Astrocyte (in vitro differentiated cells and primary cell): ENCODE measurements around the gene SDK1. TPM values are rescaled to one million over a fixed set of nuclear protein-coding genes. Genes with fewer than 3 reads are reported as not detected.

Experiments
- DNase-seq: peaks from one replicate; pipeline ENCODE4 v3.0.0-alpha.2; 2010; ENCODE audit warnings: low read depth
- FAIRE-seq: peaks from 2 replicates; lab custom pipeline; 2011; peaks lifted over from hg19 to GRCh38; lab: Jason Lieb, UNC
- H2AFZ ChIP-seq: 2 replicates; pipeline ENCODE4 v1.6.0; 2012; ENCODE audit warnings: low read depth, low read length, inconsistent platforms
- H3K27ac ChIP-seq: 2 replicates; pipeline ENCODE4 v1.5.1; 2011; ENCODE audit warnings: low read depth, low read length, inconsistent platforms
- H3K27me3 ChIP-seq: 2 replicates; pipeline ENCODE4 v1.6.0; 2011; ENCODE audit warnings: low read length, inconsistent platforms; ENCODE audit not compliant: insufficient read depth
- H3K36me3 ChIP-seq: 2 replicates; pipeline ENCODE4 v1.5.1; 2011; ENCODE audit warnings: low read length, inconsistent platforms; ENCODE audit not compliant: insufficient read depth
- H3K4me1 ChIP-seq: 2 replicates; pipeline ENCODE4 v1.5.1; 2011; ENCODE audit warnings: low read length, inconsistent platforms; ENCODE audit not compliant: insufficient read depth
- H3K4me2 ChIP-seq: 2 replicates; pipeline ENCODE4 v1.6.0; 2012; ENCODE audit warnings: low read length, inconsistent platforms
- H3K4me3 ChIP-seq: 2 replicates; pipeline ENCODE4 v1.5.1; 2011; ENCODE audit warnings: low read depth, mild to moderate bottlenecking, low read length, inconsistent platforms; ENCODE audit not compliant: insufficient read depth
- H3K79me2 ChIP-seq: 2 replicates; pipeline ENCODE4 v1.6.0; 2012; ENCODE audit warnings: mild to moderate bottlenecking, low read length, inconsistent platforms; ENCODE audit not compliant: insufficient read depth
- H3K9ac ChIP-seq: 2 replicates; pipeline ENCODE4 v1.6.0; 2012; ENCODE audit warnings: mild to moderate bottlenecking, low read length, inconsistent platforms
- H3K9me3 ChIP-seq: 2 replicates; pipeline ENCODE4 v1.5.1; 2012; ENCODE audit warnings: low read depth, mild to moderate bottlenecking, low read length, inconsistent platforms; ENCODE audit not compliant: insufficient read depth
- H4K20me1 ChIP-seq: 2 replicates; pipeline ENCODE4 v1.6.0; 2012; ENCODE audit warnings: low read length, inconsistent platforms; ENCODE audit not compliant: insufficient read depth
- H3K27ac Mint-ChIP-seq: one replicate; pipeline ENCODE4 v1.8.0; 2021; ENCODE audit warnings: mild to moderate bottlenecking, mixed read lengths; ENCODE audit not compliant: unreplicated experiment
- H3K27me3 Mint-ChIP-seq: one replicate; pipeline ENCODE4 v1.8.0; 2021; ENCODE audit warnings: low read depth, mixed read lengths; ENCODE audit not compliant: unreplicated experiment
- H3K36me3 Mint-ChIP-seq: one replicate; pipeline ENCODE4 v1.8.0; 2021; ENCODE audit warnings: low read depth, mixed read lengths; ENCODE audit not compliant: unreplicated experiment
- H3K4me1 Mint-ChIP-seq: one replicate; pipeline ENCODE4 v1.8.0; 2021; ENCODE audit warnings: low read depth, mixed read lengths; ENCODE audit not compliant: unreplicated experiment
- H3K4me3 Mint-ChIP-seq: one replicate; pipeline ENCODE4 v1.8.0; 2021; ENCODE audit warnings: mild to moderate bottlenecking, moderate library complexity, mixed read lengths; ENCODE audit not compliant: unreplicated experiment
- H3K9me3 Mint-ChIP-seq: one replicate; pipeline ENCODE4 v1.8.0; 2021; ENCODE audit warnings: mild to moderate bottlenecking, mixed read lengths; ENCODE audit not compliant: unreplicated experiment
- EZH2 ChIP-seq: IDR thresholded peaks from 2 replicates; pipeline ENCODE4 v1.6.1; 2012; ENCODE audit warnings: mild to moderate bottlenecking, low read length, inconsistent platforms; ENCODE audit not compliant: insufficient read depth
- total RNA-seq: library from RNA; stranded (reverse); gene quantifications from 2 replicates; pipeline ENCODE4 v1.2.1, GENCODE V29; 2021
- TF ChIP-seq, protein P1 (sequence below): IDR thresholded peaks from 2 replicates; pipeline ENCODE4 v1.5.1; 2011; ENCODE audit warnings: low read depth, mild to moderate bottlenecking, inconsistent platforms, low read length, moderate library complexity; ENCODE audit not compliant: insufficient read depth

The SDK1 gene
- total RNA-seq, 1 donor from 2014 or later, result 4.2 TPM

DNA sequence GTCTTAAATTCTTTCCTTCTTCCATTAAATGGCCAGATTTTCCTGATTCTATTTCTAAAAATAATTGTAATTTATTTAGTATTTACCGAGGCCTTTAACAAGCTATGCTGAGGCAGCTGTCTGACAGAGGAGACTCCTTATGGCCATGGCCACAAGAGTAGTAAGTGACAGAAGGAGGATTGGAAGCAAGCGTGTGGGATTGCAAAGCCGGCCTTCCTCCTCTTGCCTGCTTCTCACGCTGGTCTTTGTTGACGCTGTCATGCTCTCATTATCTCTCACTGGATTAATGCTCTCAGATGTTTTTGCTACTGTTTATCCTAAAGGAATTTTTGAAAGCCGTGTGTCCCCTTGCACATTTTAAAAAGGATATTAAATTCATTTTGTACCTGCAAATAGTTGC is 546.3 kb downstream of the SDK1 start:
- H3K9me3 ChIP-seq, result no peaks in the 10 kb centered on the region
- no peak overlapping the region for H3K9ac ChIP-seq
- Mint-ChIP-seq H3K27me3 (no peaks in the 10 kb centered on the region), H3K9me3 (no peaks in the 10 kb centered on the region), H3K27ac (no peak overlapping the region), H3K36me3 (no peaks in the 10 kb centered on the region), H3K4me1 (no peaks in the 10 kb centered on the region), H3K4me3 (no peak overlapping the region)
- H3K4me3 ChIP-seq, result no peak overlapping the region
- no peaks in the 10 kb centered on the region for H3K4me1 ChIP-seq
- H4K20me1 ChIP-seq, result no peaks in the 10 kb centered on the region
- no peak overlapping the region for H2AFZ ChIP-seq
- H3K36me3 ChIP-seq, result no peaks in the 10 kb centered on the region
- H3K4me2 ChIP-seq, result no peak overlapping the region
- TF ChIP-seq EZH2, result no peak
- TF ChIP-seq, protein P1, sequence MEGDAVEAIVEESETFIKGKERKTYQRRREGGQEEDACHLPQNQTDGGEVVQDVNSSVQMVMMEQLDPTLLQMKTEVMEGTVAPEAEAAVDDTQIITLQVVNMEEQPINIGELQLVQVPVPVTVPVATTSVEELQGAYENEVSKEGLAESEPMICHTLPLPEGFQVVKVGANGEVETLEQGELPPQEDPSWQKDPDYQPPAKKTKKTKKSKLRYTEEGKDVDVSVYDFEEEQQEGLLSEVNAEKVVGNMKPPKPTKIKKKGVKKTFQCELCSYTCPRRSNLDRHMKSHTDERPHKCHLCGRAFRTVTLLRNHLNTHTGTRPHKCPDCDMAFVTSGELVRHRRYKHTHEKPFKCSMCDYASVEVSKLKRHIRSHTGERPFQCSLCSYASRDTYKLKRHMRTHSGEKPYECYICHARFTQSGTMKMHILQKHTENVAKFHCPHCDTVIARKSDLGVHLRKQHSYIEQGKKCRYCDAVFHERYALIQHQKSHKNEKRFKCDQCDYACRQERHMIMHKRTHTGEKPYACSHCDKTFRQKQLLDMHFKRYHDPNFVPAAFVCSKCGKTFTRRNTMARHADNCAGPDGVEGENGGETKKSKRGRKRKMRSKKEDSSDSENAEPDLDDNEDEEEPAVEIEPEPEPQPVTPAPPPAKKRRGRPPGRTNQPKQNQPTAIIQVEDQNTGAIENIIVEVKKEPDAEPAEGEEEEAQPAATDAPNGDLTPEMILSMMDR, result no peak
- H3K79me2 ChIP-seq, result no peaks in the 10 kb centered on the region
- DNase-seq (no peak), FAIRE-seq (no peak)
- H3K27ac ChIP-seq, result no peak overlapping the region
- H3K27me3 ChIP-seq, result no peaks in the 10 kb centered on the region

GRCh38 chr7:3859431-3859830 is 558.4 kb downstream of the SDK1 start:
- no peak overlapping the region for H3K27ac ChIP-seq
- H3K9ac ChIP-seq, result no peak overlapping the region

GRCh38 chr7:3860932-3861331 is 559.9 kb downstream of the SDK1 start:
- no peaks in the 10 kb centered on the region for H3K36me3 ChIP-seq
- H3K9ac ChIP-seq, result no peak overlapping the region
- H3K9me3 ChIP-seq, result no peaks in the 10 kb centered on the region
- no peaks in the 10 kb centered on the region for H4K20me1 ChIP-seq
- FAIRE-seq (no peak), DNase-seq (no peak)
- Mint-ChIP-seq H3K4me1 (peaks cover 10% of the 10 kb centered on the region), H3K36me3 (peaks cover 2% of the 10 kb centered on the region), H3K9me3 (peaks cover 14% of the 10 kb centered on the region), H3K4me3 (no peak overlapping the region), H3K27ac (no peak overlapping the region), H3K27me3 (no peaks in the 10 kb centered on the region)
- H3K4me3 ChIP-seq, result no peak overlapping the region
- H3K27ac ChIP-seq, result no peak overlapping the region
- H3K79me2 ChIP-seq, result no peaks in the 10 kb centered on the region
- H3K4me2 ChIP-seq, result no peak overlapping the region
- no peaks in the 10 kb centered on the region for H3K27me3 ChIP-seq
- TF ChIP-seq EZH2, result no peak
- TF ChIP-seq, protein P1, result no peak
- no peaks in the 10 kb centered on the region for H3K4me1 ChIP-seq
- H2AFZ ChIP-seq, result no peak overlapping the region

More at GRCh38 chr7:3859431-3859830, 558.4 kb downstream of the SDK1 start:
- H3K79me2 ChIP-seq, result no peaks in the 10 kb centered on the region
- H4K20me1 ChIP-seq, result no peaks in the 10 kb centered on the region
- H2AFZ ChIP-seq, result no peak overlapping the region
- no peaks in the 10 kb centered on the region for H3K27me3 ChIP-seq
- no peaks in the 10 kb centered on the region for H3K36me3 Mint-ChIP-seq
- no peaks in the 10 kb centered on the region for H3K36me3 ChIP-seq
- no peak overlapping the region for H3K4me3 ChIP-seq
- peaks cover 10% of the 10 kb centered on the region for H3K4me1 Mint-ChIP-seq
- H3K27me3 Mint-ChIP-seq, result no peaks in the 10 kb centered on the region
- no peak for FAIRE-seq
- no peak overlapping the region for H3K4me2 ChIP-seq
- no peak overlapping the region for H3K27ac Mint-ChIP-seq
- H3K4me3 Mint-ChIP-seq, result no peak overlapping the region
- peaks cover 9% of the 10 kb centered on the region for H3K9me3 Mint-ChIP-seq
- no peaks in the 10 kb centered on the region for H3K9me3 ChIP-seq
- DNase-seq, result no peak
- TF ChIP-seq EZH2, result no peak
- TF ChIP-seq, protein P1, result no peak
- no peaks in the 10 kb centered on the region for H3K4me1 ChIP-seq
